ENCODE data around the gene LANCL3.

DNA sequence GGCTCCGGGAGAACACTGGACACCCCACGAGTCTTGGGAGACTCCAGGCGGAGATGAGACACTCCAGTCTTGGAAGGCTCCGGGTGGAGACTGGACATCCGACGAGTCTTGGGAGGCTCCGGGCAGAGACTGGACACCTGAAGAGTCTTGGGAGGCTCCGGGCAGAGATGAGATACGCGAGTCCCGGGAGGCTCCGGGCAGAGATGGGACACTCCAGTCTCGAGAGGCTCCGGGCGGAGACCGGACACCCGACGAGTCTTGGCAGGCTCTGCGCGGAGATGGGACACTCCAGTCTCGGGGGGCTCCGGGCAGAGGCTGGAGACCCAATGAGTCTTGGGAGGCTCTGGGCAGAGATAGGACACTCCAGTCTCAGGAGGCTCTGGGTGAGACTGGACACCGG, 28.1 kb upstream of the LANCL3 start:
- TF ChIP-seq EP300 (IDR thresholded peaks at IDR 0.05) (no peak), POLR2A (IDR thresholded peaks at IDR 0.05) (no peak), CTCF (IDR thresholded peaks at IDR 0.05) (no peak), POLR2AphosphoS5 (IDR thresholded peaks at IDR 0.05) (no peak)
